Measurements from ENCODE around the gene GNPNAT1.

GRCh38 chr14:52769887-52770286 is 21.5 kb downstream of the GNPNAT1 start:
- TF ChIP-seq POLR2AphosphoS5 (IDR thresholded peaks at IDR 0.05; ENCODE audit: borderline replicate concordance, low read depth, low read length): no peak
- TF ChIP-seq EZH2 (IDR thresholded peaks at IDR 0.05): no peak
- no peak for TF ChIP-seq FOXP2 (optimal IDR thresholded peaks at IDR 0.05; ENCODE audit: control extremely low read depth, extremely low read length, insufficient read depth)

Measured in SK-N-MC (cell line).